BE2C (cell line): ENCODE data around the gene DNPEP.
A peak's percentile ranks its signal among the peaks of the same experiment; 100 is the strongest.

Experiments used
- DNase-seq: peaks from one replicate; pipeline ENCODE4 v3.0.0-alpha.2; 2020
- H3K27me3 ChIP-seq: fragments of 250-450 bp; sonication (Bioruptor Pico); 2 replicates; pipeline ENCODE4 v1.5.1; 2020; ENCODE audit warnings: mild to moderate bottlenecking
- H3K36me3 ChIP-seq: fragments of 250-450 bp; sonication (Bioruptor Pico); 2 replicates; pipeline ENCODE4 v1.5.1; 2020; ENCODE audit warnings: mild to moderate bottlenecking
- H3K4me1 ChIP-seq: fragments of 250-450 bp; sonication (Bioruptor Pico); 2 replicates; pipeline ENCODE4 v1.5.1; 2020
- H3K4me3 ChIP-seq: 2 replicates; pipeline ENCODE4 v1.5.1; 2011; ENCODE audit warnings: low read depth, low read length
- H3K9me3 ChIP-seq: fragments of 250-450 bp; sonication (Bioruptor Pico); 2 replicates; pipeline ENCODE4 v1.5.1; 2020
- TF ChIP-seq, protein P1 (sequence below): IDR thresholded peaks from 2 replicates; pipeline ENCODE4 v1.5.1; 2012; ENCODE audit warnings: mild to moderate bottlenecking, low read depth, low read length

Gene DNPEP

DNA sequence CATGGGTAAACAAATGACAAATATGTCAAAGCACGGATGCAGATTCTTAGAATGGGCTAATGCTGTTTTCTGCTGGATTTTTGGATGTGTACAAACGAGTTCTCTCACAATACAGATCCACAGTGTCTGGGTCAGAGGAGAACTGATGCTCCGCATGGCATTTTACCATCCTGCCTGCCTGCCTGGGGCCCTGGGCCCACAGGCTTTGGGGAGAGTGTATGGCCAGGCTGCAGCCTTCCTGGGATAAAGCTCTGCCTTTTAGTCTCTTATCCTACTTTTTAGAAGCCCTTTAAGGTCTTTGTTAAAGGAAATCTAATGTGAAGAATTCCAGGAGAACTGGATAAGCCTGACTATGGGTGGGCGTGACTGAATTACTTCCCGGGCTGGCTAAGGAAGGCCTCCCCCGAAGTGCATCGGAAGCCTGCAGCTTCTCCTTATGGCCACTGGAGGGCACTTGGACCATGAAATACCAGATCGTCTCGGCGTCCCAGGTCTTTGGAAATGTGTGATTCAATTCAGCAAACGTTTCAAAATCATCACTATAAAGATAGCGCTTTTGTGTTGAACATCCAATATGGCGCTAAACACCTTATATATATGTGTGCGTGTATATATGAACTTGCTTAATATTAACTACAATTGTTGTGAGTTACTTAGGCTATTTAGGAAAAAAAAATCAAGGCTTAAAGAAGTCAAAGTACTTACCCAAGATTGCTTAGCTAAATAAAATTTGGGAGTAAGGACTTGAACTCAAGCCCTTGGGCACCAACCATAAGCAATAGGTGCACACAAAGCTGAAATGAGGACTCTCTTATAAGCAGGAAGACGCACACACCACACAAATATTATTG, 15.2 kb upstream of the DNPEP start:
- no peaks in the 10 kb centered on the region for H3K27me3 ChIP-seq
- no peaks in the 10 kb centered on the region for H3K36me3 ChIP-seq
- peaks cover 24% of the 10 kb centered on the region for H3K4me1 ChIP-seq
- peak; percentile 78 for DNase-seq
- no peak overlapping the region for H3K4me3 ChIP-seq
- H3K9me3 ChIP-seq, result no peaks in the 10 kb centered on the region
- TF ChIP-seq, protein P1, sequence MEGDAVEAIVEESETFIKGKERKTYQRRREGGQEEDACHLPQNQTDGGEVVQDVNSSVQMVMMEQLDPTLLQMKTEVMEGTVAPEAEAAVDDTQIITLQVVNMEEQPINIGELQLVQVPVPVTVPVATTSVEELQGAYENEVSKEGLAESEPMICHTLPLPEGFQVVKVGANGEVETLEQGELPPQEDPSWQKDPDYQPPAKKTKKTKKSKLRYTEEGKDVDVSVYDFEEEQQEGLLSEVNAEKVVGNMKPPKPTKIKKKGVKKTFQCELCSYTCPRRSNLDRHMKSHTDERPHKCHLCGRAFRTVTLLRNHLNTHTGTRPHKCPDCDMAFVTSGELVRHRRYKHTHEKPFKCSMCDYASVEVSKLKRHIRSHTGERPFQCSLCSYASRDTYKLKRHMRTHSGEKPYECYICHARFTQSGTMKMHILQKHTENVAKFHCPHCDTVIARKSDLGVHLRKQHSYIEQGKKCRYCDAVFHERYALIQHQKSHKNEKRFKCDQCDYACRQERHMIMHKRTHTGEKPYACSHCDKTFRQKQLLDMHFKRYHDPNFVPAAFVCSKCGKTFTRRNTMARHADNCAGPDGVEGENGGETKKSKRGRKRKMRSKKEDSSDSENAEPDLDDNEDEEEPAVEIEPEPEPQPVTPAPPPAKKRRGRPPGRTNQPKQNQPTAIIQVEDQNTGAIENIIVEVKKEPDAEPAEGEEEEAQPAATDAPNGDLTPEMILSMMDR, result peak; percentile 98

DNA sequence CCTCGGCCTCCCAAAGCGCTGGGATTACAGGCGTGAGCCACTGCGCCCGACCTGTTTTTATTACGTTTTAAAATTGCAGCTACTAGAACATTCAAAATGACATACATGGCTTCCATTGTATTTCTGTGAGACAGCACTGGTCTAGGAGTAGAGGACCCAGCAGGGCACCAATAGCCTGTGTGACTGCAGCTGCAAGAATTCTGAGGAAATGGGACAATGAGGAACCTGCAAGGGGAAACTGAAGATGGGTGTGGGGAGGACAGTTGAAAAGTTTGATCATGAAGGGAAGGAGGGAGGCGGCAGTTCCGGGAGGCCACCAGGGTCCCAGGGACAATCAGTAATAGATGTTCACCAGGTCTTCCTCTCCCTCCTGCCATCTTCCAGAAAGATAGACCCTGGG, 13.9 kb upstream of the DNPEP start:
- Histone ChIP-seq H3K27me3 (no peaks in the 10 kb centered on the region), H3K9me3 (no peaks in the 10 kb centered on the region), H3K4me3 (no peak overlapping the region), H3K4me1 (peaks cover 24% of the 10 kb centered on the region), H3K36me3 (no peaks in the 10 kb centered on the region)
- TF ChIP-seq, protein P1, result no peak
- DNase-seq, result no peak

DNA sequence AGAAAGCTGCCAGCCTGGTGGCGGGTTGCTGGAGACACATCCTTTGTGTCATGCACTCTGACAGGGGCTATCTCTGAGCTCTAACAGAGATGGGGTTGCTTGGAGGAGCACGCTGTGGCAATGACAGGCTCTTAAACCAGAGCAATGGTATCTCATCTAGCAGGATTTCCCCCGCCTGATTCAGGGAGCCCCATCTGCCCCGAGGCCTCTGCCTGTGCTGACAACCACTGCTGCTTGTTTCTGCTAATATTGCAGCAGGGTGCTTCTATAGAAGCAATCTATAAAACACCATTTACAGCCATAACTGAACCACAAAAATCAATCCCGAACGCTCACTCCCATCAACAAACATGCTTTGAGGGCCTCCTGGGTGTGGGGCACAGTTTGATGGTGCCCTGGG, 12.8 kb upstream of the DNPEP start:
- H3K36me3 ChIP-seq, result no peaks in the 10 kb centered on the region
- peaks cover 24% of the 10 kb centered on the region for H3K4me1 ChIP-seq
- peak; percentile 66 for DNase-seq
- H3K27me3 ChIP-seq, result no peaks in the 10 kb centered on the region
- TF ChIP-seq, protein P1, result no peak
- H3K9me3 ChIP-seq, result no peaks in the 10 kb centered on the region
- no peak overlapping the region for H3K4me3 ChIP-seq

DNA sequence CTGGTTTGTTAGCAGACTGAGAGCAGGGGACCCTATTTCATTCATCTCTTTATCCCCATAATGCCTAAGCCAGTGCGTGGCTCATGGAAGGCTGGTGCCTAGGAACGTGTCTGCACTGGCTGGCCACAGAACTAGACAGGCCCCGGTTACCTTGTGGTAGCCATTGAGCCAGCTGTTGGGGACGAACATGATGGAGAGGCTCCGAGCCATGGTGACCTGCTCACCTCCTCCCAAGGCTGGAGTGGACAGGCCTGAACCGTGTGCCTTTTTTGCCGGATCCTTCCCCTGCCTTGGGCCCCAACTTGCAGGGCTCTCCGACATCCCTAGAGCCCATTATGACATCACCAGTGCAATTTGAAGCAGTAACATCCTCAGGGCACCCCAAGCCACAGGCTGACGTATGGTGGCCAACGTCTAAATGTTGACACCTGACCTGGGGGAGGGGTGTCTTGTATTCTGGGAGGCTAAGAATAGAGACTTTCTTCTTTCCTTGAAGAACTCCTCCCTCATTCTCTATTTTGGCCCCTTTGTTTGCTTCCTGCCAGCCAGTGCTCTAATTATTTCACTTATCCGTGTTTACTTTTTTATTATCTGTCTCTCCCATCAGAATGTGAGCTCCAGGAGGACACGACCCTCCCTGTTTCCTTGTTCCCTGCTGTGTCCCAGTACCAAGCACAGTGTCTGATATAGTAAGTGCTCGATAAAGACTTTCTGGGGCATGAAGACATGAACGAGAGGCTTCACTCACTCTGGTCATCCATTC, 12.2 kb upstream of the DNPEP start:
- no peaks in the 10 kb centered on the region for H3K9me3 ChIP-seq
- DNase-seq, result no peak
- H3K4me3 ChIP-seq, result no peak overlapping the region
- H3K4me1 ChIP-seq, result peaks cover 24% of the 10 kb centered on the region
- TF ChIP-seq, protein P1, result no peak
- no peaks in the 10 kb centered on the region for H3K36me3 ChIP-seq
- no peaks in the 10 kb centered on the region for H3K27me3 ChIP-seq

DNA sequence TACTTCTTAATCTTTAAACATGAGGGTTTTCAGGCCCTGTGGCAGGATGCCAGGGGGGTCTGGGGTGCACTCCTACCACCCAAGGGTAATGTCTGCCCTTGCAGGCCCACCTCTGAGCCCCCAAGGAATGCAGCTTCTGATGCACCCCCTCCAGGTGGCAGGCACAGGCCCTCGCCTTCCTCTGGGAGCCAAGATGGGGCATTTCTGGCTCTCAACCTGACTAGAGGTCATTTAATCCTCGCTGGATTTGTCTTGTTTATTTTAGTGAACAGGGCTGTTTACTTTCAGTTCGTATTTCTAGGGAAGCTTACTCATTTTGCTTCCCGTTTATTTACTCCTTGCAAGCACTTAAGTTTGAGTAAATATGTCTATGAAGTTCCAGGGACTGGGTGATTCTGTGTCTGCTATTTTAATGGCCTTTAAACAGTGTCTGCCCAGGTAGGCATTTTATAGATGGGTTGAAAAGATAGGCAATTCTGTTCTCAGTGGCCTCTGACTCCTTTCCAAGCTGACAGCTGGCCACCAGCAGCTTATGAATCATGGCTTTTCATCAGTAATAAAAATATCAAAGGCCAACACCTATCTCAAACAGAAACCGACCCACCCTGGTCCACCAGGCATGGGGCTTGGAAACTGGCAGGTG, 11.1 kb upstream of the DNPEP start:
- peaks cover 24% of the 10 kb centered on the region for H3K4me1 ChIP-seq
- no peaks in the 10 kb centered on the region for H3K9me3 ChIP-seq
- H3K4me3 ChIP-seq, result no peak overlapping the region
- TF ChIP-seq, protein P1, result no peak
- no peak for DNase-seq
- no peaks in the 10 kb centered on the region for H3K36me3 ChIP-seq
- H3K27me3 ChIP-seq, result no peaks in the 10 kb centered on the region
